K562 (cell line): Measurements from ENCODE around the gene MTA2. TPM values are rescaled to one million over a fixed set of nuclear protein-coding genes. Genes with fewer than 3 reads are reported as not detected.
A peak's percentile ranks its signal among the peaks of the same experiment; 100 is the strongest.

Experiments
- ARID1B ChIP-seq: fragments of 450-650 bp; IDR thresholded peaks from 2 replicates; pipeline ENCODE4 v1.6.1; 2016; ENCODE audit warnings: antibody characterized with exemption, mild to moderate bottlenecking, inconsistent platforms
- CBFA2T2 ChIP-seq: fragments of 450-650 bp; conservative IDR thresholded peaks from 2 replicates; pipeline ENCODE4 v1.6.1; 2017; ENCODE audit warnings: mild to moderate bottlenecking
- CBFA2T3 ChIP-seq: fragments of 450-650 bp; IDR thresholded peaks from 2 replicates; pipeline ENCODE4 v1.6.1; 2017
- CHD2 ChIP-seq: IDR thresholded peaks from 2 replicates; pipeline ENCODE4 v1.6.1; 2011; ENCODE audit warnings: low read depth, low read length
- CREB1 ChIP-seq, 2 experiments: sonication (generic) in 1 of 2; formaldehyde crosslinking in 1 of 2; IDR thresholded peaks; 2 replicates each; pipeline versions ENCODE4 v1.6.1 to v1.8.0; 2012 to 2022; ENCODE audit warnings: inconsistent platforms in 1 of 2, mild to moderate bottlenecking in 1 of 2, missing genetic modification reagents in 1 of 2, moderate library complexity in 1 of 2
- CTBP1 ChIP-seq: fragments of 450-650 bp; IDR thresholded peaks from 2 replicates; pipeline ENCODE4 v1.6.1; 2016; ENCODE audit warnings: borderline replicate concordance
- EHMT2 ChIP-seq: fragments of 450-650 bp; IDR thresholded peaks from 2 replicates; pipeline ENCODE4 v1.6.1; 2018; ENCODE audit warnings: antibody characterized with exemption
- ESRRA ChIP-seq: fragments of 450-650 bp; IDR thresholded peaks from 2 replicates; pipeline ENCODE4 v1.6.1; 2014; ENCODE audit warnings: low read depth, mild to moderate bottlenecking, moderate library complexity, borderline replicate concordance
- GTF2A2 ChIP-seq: IDR thresholded peaks from 2 replicates; pipeline ENCODE4 v1.6.1; 2016; ENCODE audit warnings: mild to moderate bottlenecking, missing genetic modification characterization, missing compliant biosample characterization
- HLTF ChIP-seq: fragments of 450-650 bp; IDR thresholded peaks from 2 replicates; pipeline ENCODE4 v1.6.1; 2016
- HMG20A ChIP-seq: fragments of 450-650 bp; formaldehyde crosslinking; conservative IDR thresholded peaks from 2 replicates; pipeline ENCODE4 v1.4.0; 2020; ENCODE audit warnings: mild to moderate bottlenecking, mixed read lengths
- ILF3 ChIP-seq: fragments of 450-650 bp; IDR thresholded peaks from 2 replicates; pipeline ENCODE4 v1.6.1; 2018; ENCODE audit warnings: antibody characterized with exemption, mild to moderate bottlenecking, moderate library complexity, borderline replicate concordance
- LCOR ChIP-seq: sonication (generic); formaldehyde crosslinking; IDR thresholded peaks from 2 replicates; pipeline ENCODE4 v1.8.0; 2022; ENCODE audit warnings: mild to moderate bottlenecking, missing genetic modification reagents
- MYNN ChIP-seq, 2 experiments: sonication (generic); formaldehyde crosslinking in 1 of 2; IDR thresholded peaks; 2 replicates each; pipeline versions ENCODE4 v1.5.0 to v1.6.1; 2016 to 2020; ENCODE audit warnings: antibody characterized with exemption in 1 of 2, missing genetic modification reagents in 1 of 2
- POLR2AphosphoS2 ChIP-seq: IDR thresholded peaks from 2 replicates; pipeline ENCODE4 v1.6.1; 2012; ENCODE audit warnings: low read length, improper control_type of control experiment
- SIN3A ChIP-seq, 2 experiments: fragments of 150-350 bp in 1 of 2; IDR thresholded peaks; 2 replicates each; pipeline ENCODE4 v1.6.1; 2011 to 2016; ENCODE audit warnings: borderline replicate concordance in 2 of 2, low read depth in 2 of 2, low read length in 2 of 2, mild to moderate bottlenecking in 2 of 2, moderate library complexity in 2 of 2; ENCODE audit not compliant: control insufficient read depth in 1 of 2
- TAL1 ChIP-seq: fragments of 450-650 bp; IDR thresholded peaks from 2 replicates; pipeline ENCODE4 v1.6.1; 2016; ENCODE audit warnings: mild to moderate bottlenecking
- YY1 ChIP-seq, 3 experiments: IDR thresholded peaks; 2 replicates each; pipeline ENCODE4 v1.6.1; 2011; ENCODE audit warnings: low read length in 2 of 3, mild to moderate bottlenecking in 2 of 3, moderate library complexity in 2 of 3, borderline replicate concordance in 1 of 3, control low read depth in 1 of 3, low read depth in 1 of 3; ENCODE audit not compliant: insufficient read depth in 3 of 3, insufficient replicate concordance in 2 of 3, control insufficient read depth in 1 of 3, insufficient read length in 1 of 3; ENCODE audit errors: extremely low read depth in 1 of 3
- ZBTB1 ChIP-seq: sonication (generic); formaldehyde crosslinking; IDR thresholded peaks from 2 replicates; pipeline ENCODE4 v1.8.1; 2023; ENCODE audit warnings: missing genetic modification reagents, low read depth, mild to moderate bottlenecking, borderline replicate concordance
- ZC3H11A ChIP-seq: IDR thresholded peaks from 2 replicates; pipeline ENCODE4 v1.6.1; 2012; ENCODE audit warnings: low read depth, low read length, improper control_type of control experiment
- ZNF140 ChIP-seq: fragments of 250-450 bp; sonication (Bioruptor Pico); IDR thresholded peaks from 2 replicates; pipeline ENCODE4 v1.8.0; 2021; ENCODE audit warnings: moderate library complexity, mild to moderate bottlenecking, inconsistent platforms
- ZNF217 ChIP-seq: sonication (generic); formaldehyde crosslinking; IDR thresholded peaks from 2 replicates; pipeline ENCODE4 v1.8.0; 2022; ENCODE audit warnings: mild to moderate bottlenecking, missing genetic modification reagents
- ZNF507 ChIP-seq: conservative IDR thresholded peaks from 2 replicates; pipeline ENCODE4 v1.6.1; 2017; ENCODE audit warnings: missing genetic modification characterization, missing compliant biosample characterization
- polyA plus RNA-seq, 8 experiments: library from polyadenylated mRNA; depleted of rRNA in 4 of 8; stranded (reverse) in 5 of 8; unstranded in 3 of 8; fragments of >200 nt; fragmentation: Nextera tagmentation in 2 of 8; fragmentation: Illumina TruSeq in 1 of 8; extraction: Ambion mirVana in 2 of 8; extraction: Trizol in 1 of 8; gene quantifications; 2 replicates each; pipeline versions ENCODE4 v1.2.1 to v1.2.3, GENCODE V29; 2011 to 2014; ENCODE audit warnings: inconsistent platforms in 1 of 8, missing spikeins in 1 of 8
- total RNA-seq, 7 experiments: library from RNA; depleted of rRNA in 6 of 7; stranded (reverse); fragments of >200 nt in 6 of 7; fragmentation: Illumina TruSeq in 2 of 7; extraction: Trizol in 2 of 7; gene quantifications; 2 replicates each; pipeline versions ENCODE4 v1.2.1 to v1.2.3, GENCODE V29; 2011 to 2021; ENCODE audit warnings: low replicate concordance in 1 of 7
- TF ChIP-seq, protein P1 (sequence below): fragments of 250-450 bp; sonication (Bioruptor Pico); IDR thresholded peaks from 2 replicates; pipeline ENCODE4 v1.8.0; 2021; ENCODE audit warnings: moderate library complexity, mild to moderate bottlenecking, inconsistent platforms
- TF ChIP-seq, protein P2 (sequence below): fragments of 450-650 bp; formaldehyde crosslinking; IDR thresholded peaks from 2 replicates; pipeline ENCODE4 v1.4.0; 2022; ENCODE audit warnings: missing genetic modification characterization
- TF ChIP-seq, protein P3 (sequence below): fragments of 450-650 bp; IDR thresholded peaks from 2 replicates; pipeline ENCODE4 v1.6.1; 2018; ENCODE audit warnings: mild to moderate bottlenecking, low read depth; ENCODE audit not compliant: partially characterized antibody

The MTA2 gene
- total and polyA plus RNA-seq, 9 of the 15 experiments (the other 6 are each of a cell fraction or from before 2014, with no cell fraction given): 6.2 to 220 (median 172) TPM

DNA sequence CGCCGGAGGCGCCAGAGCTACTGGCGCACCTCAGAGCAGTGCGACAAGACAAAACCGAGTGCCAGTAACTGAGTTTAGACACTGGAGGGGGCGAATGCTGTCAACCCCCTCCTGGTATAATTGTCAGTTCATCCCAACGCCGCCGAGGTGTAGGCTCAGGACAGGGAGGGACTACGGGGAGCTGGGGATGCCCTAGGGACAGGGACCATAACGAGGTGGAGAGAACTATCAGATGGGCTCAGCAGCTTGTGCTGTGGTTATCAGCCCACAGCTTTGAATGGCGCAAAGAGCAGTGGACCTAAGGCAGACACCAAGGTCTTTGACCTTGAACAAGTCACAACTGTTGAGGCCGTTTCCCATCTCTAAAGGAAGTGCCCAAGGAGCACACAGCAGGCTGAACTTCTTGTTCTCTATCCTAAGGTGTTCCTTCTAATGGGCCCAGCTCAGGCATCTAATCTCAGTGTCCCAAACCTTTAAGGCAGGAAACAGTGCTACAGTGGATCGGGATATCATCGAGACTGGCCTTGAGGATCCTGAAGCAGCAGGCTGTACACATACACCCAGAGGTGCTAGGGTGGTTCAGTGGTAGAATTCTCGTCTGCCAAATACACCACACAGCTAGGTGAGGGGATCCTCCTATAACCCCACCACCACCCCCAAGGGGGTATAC lies 9.4 kb downstream of the MTA2 start (continued):
- TF ChIP-seq CREB1 (IDR thresholded peaks at IDR 0.05) (0 out of 2 replicates have a peak, but pooled peaks have one; percentile 13), CREB1 (CRISPR knock-in tag; IDR thresholded peaks at IDR 0.05) (no peak), MYNN (IDR thresholded peaks at IDR 0.05) (peak; percentile 46; the same call in 1 of the 2 replicates), MYNN (CRISPR knock-in tag; IDR thresholded peaks at IDR 0.05) (no peak), ZBTB1 (CRISPR knock-in tag) (0 out of 2 replicates have a peak, but pooled peaks have one; percentile 52), HMG20A (no peak), ESRRA (peak; percentile 91), ILF3 (no peak; the same call in 1 of the 2 replicates), POLR2AphosphoS2 (peak; percentile 45; the same call in 1 of the 2 replicates), TAL1 (peak; percentile 26; the same call in 1 of the 2 replicates), ZNF507 (tag) (no peak), LCOR (peak; percentile 42; the same call in 1 of the 2 replicates), YY1 (IDR thresholded peaks at IDR 0.05; ENCODE audit: borderline replicate concordance in 1 of 3, control insufficient read depth in 1 of 3, extremely low read depth in 1 of 3, insufficient read depth in 3 of 3, insufficient read length in 1 of 3, insufficient replicate concordance in 2 of 3, low read depth in 1 of 3, low read length in 2 of 3) (peak in 1 of 3 experiments; percentile 38), CHD2 (0 out of 2 replicates have a peak, but pooled peaks have one; percentile 24), CBFA2T2 (0 out of 2 replicates have a peak, but pooled peaks have one; percentile 7), CBFA2T3 (peak; percentile 69), ZNF140 (no peak), HLTF (peak; percentile 17; the same call in 1 of the 2 replicates), ZC3H11A (no peak), GTF2A2 (tag) (no peak), EHMT2 (0 out of 2 replicates have a peak, but pooled peaks have one; percentile 18), ARID1B (peak; percentile 48; the same call in 1 of the 2 replicates), SIN3A (IDR thresholded peaks at IDR 0.05; ENCODE audit: borderline replicate concordance in 2 of 2, control insufficient read depth in 1 of 2, low read depth in 2 of 2, low read length in 2 of 2) (0 out of 4 replicates have a peak, but pooled peaks of 1 of the 2 experiments have one; percentile 19), CTBP1 (peak; percentile 7; the same call in 1 of the 2 replicates), ZNF217 (CRISPR knock-in tag) (no peak)
- TF ChIP-seq, protein P1, sequence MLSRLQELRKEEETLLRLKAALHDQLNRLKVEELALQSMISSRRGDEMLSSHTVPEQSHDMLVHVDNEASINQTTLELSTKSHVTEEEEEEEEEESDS (CRISPR knock-in tag): no peak
- TF ChIP-seq, protein P2, sequence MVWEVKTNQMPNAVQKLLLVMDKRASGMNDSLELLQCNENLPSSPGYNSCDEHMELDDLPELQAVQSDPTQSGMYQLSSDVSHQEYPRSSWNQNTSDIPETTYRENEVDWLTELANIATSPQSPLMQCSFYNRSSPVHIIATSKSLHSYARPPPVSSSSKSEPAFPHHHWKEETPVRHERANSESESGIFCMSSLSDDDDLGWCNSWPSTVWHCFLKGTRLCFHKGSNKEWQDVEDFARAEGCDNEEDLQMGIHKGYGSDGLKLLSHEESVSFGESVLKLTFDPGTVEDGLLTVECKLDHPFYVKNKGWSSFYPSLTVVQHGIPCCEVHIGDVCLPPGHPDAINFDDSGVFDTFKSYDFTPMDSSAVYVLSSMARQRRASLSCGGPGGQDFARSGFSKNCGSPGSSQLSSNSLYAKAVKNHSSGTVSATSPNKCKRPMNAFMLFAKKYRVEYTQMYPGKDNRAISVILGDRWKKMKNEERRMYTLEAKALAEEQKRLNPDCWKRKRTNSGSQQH (CRISPR knock-in tag): no peak
- TF ChIP-seq, protein P3, sequence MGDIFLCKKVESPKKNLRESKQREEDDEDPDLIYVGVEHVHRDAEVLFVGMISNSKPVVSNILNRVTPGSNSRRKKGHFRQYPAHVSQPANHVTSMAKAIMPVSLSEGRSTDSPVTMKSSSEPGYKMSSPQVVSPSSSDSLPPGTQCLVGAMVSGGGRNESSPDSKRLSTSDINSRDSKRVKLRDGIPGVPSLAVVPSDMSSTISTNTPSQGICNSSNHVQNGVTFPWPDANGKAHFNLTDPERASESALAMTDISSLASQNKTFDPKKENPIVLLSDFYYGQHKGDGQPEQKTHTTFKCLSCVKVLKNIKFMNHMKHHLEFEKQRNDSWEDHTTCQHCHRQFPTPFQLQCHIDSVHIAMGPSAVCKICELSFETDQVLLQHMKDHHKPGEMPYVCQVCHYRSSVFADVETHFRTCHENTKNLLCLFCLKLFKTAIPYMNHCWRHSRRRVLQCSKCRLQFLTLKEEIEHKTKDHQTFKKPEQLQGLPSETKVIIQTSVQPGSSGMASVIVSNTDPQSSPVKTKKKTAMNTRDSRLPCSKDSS: no peak
- TF ChIP-seq, all 486 proteins: peak for 24
